DND-41 (cell line): ENCODE results near the gene EVA1C.
A peak's percentile ranks its signal among the peaks of the same experiment; 100 is the strongest.

ENCODE experiments used
- ATAC-seq: fragments of 200-7000 bp; cut with Tn5 transposase; 3 replicates; pipeline ENCODE4 v1.9.1; 2021; ENCODE audit warnings: low read depth; ENCODE audit not compliant: insufficient read depth
- DNase-seq: peaks from one replicate; pipeline ENCODE4 v3.0.0-alpha.2; 2020
- H2AFZ ChIP-seq: 2 replicates; pipeline ENCODE4 v1.6.0; 2012; ENCODE audit warnings: low read depth, low read length
- H3K27ac ChIP-seq: 2 replicates; pipeline ENCODE4 v1.5.1; 2012; ENCODE audit warnings: low read length, inconsistent platforms
- H3K27me3 ChIP-seq: fragments of 200-600 bp; sonication (generic); 2 replicates; pipeline ENCODE4 v1.6.0; 2012; ENCODE audit warnings: low read length, mild to moderate bottlenecking, inconsistent platforms; ENCODE audit not compliant: insufficient read depth, poor library complexity
- H3K36me3 ChIP-seq: 2 replicates; pipeline ENCODE4 v1.5.1; 2012; ENCODE audit warnings: low read length, inconsistent platforms; ENCODE audit not compliant: insufficient read depth
- H3K4me1 ChIP-seq: 2 replicates; pipeline ENCODE4 v1.5.1; 2012; ENCODE audit warnings: mild to moderate bottlenecking, low read length; ENCODE audit not compliant: insufficient read depth
- H3K4me2 ChIP-seq: 2 replicates; pipeline ENCODE4 v1.6.0; 2012; ENCODE audit warnings: mild to moderate bottlenecking, moderate library complexity, low read length, inconsistent platforms; ENCODE audit not compliant: insufficient read depth
- H3K4me3 ChIP-seq, 2 experiments: fragments of 200-600 bp in 1 of 2; shearing (Covaris generic) in 1 of 2; 2 replicates each; pipeline ENCODE4 v1.5.1; 2012 to 2016; ENCODE audit warnings: inconsistent platforms in 2 of 2, low read length in 2 of 2, mild to moderate bottlenecking in 2 of 2, low read depth in 1 of 2, moderate library complexity in 1 of 2
- H3K79me2 ChIP-seq: 2 replicates; pipeline ENCODE4 v1.6.0; 2012; ENCODE audit warnings: low read length, inconsistent platforms; ENCODE audit not compliant: insufficient read depth
- H3K9ac ChIP-seq: 2 replicates; pipeline ENCODE4 v1.6.0; 2012; ENCODE audit warnings: low read depth, mild to moderate bottlenecking, inconsistent platforms, low read length, moderate library complexity
- H3K9me3 ChIP-seq: 2 replicates; pipeline ENCODE4 v1.5.1; 2012; ENCODE audit warnings: low read length, moderate library complexity, mild to moderate bottlenecking, inconsistent platforms; ENCODE audit not compliant: insufficient read depth, severe bottlenecking
- H4K20me1 ChIP-seq: 2 replicates; pipeline ENCODE4 v1.6.0; 2012; ENCODE audit warnings: low read length; ENCODE audit not compliant: insufficient read depth
- EZH2 ChIP-seq: IDR thresholded peaks from 3 replicates; pipeline ENCODE4 v1.6.1; 2012; ENCODE audit warnings: borderline replicate concordance, low read depth, mild to moderate bottlenecking, moderate library complexity, low read length, inconsistent platforms; ENCODE audit not compliant: severe bottlenecking
- TF ChIP-seq, protein P1 (sequence below): IDR thresholded peaks from 2 replicates; pipeline ENCODE4 v1.5.1; 2012; ENCODE audit warnings: borderline replicate concordance, low read length, moderate library complexity, mild to moderate bottlenecking; ENCODE audit not compliant: poor library complexity, severe bottlenecking; ENCODE audit errors: extremely low read depth

EVA1C gene

DNA sequence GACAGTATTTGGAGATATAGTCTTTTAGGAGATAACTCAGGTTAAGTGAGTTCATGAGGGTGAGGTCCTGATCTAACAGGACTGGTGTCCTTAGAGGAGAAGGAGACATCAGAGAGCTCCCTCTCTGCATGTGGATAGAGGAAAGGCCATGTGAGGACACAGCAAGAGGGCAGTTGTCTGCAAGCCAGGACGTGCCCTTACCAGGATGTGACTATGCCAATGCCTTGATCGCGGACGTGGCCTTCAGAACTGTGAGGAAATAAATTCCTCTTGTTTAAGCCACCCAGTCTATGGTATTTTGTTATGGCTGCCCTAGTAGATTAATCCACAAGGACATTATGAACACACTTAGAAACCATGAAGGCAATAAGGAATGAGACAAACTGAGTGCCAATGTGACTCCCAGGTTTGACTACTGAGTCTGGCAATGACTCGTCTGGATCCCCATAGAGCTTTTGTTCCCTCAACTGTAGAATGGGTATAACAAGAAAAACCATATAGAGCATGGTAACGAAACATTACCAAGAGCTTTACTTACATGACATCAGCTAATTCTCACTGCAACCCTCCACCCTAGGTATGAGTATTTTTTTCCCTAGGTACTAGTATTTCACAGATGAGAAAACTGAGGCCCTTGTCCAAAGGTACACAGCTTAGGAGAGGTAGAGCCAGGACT, 26.2 kb upstream of the EVA1C start:
- Histone ChIP-seq H3K4me3 (no peak overlapping the region), H2AFZ (no peak overlapping the region), H3K79me2 (peaks cover 59% of the 10 kb centered on the region), H3K36me3 (peaks cover 65% of the 10 kb centered on the region), H3K9ac (no peak overlapping the region), H4K20me1 (peaks cover 56% of the 10 kb centered on the region), H3K27me3 (no peaks in the 10 kb centered on the region), H3K27ac (no peak overlapping the region), H3K4me2 (no peak overlapping the region), H3K9me3 (no peaks in the 10 kb centered on the region), H3K4me1 (peaks cover 8% of the 10 kb centered on the region)
- no peak for TF ChIP-seq EZH2
- TF ChIP-seq, protein P1, sequence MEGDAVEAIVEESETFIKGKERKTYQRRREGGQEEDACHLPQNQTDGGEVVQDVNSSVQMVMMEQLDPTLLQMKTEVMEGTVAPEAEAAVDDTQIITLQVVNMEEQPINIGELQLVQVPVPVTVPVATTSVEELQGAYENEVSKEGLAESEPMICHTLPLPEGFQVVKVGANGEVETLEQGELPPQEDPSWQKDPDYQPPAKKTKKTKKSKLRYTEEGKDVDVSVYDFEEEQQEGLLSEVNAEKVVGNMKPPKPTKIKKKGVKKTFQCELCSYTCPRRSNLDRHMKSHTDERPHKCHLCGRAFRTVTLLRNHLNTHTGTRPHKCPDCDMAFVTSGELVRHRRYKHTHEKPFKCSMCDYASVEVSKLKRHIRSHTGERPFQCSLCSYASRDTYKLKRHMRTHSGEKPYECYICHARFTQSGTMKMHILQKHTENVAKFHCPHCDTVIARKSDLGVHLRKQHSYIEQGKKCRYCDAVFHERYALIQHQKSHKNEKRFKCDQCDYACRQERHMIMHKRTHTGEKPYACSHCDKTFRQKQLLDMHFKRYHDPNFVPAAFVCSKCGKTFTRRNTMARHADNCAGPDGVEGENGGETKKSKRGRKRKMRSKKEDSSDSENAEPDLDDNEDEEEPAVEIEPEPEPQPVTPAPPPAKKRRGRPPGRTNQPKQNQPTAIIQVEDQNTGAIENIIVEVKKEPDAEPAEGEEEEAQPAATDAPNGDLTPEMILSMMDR: no peak
- no peak for ATAC-seq
- no peak for DNase-seq

DNA sequence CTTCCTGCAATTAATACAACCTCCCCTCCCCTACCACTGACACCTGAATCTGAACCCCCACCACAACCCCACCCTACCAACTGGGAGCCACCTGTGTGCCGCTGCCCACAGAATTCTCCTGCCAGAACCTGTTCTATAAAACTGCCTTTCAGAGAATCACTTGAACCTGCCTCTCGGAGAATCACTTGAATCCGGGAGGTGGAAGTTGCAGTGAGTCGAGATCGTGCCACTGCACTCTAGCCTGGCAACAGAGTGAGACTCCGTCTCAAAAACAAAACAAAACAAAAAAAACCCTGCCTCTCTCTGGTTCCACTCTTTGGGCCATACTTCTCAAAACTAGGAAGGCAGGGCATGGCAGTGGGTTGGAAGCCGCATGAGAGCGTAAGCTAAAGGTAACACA, 25.4 kb upstream of the EVA1C start:
- peaks cover 58% of the 10 kb centered on the region for H4K20me1 ChIP-seq

GRCh38 chr21:32388306-32388705, 24.2 kb upstream of the EVA1C start:
- Histone ChIP-seq H3K9me3 (no peaks in the 10 kb centered on the region), H3K4me3 (no peak overlapping the region), H3K79me2 (peaks cover 76% of the 10 kb centered on the region), H2AFZ (no peak overlapping the region), H4K20me1 (peaks cover 59% of the 10 kb centered on the region), H3K27ac (no peak overlapping the region), H3K27me3 (no peaks in the 10 kb centered on the region), H3K4me1 (peaks cover 20% of the 10 kb centered on the region), H3K4me2 (0 out of 2 replicates have a peak overlapping the region, but pooled peaks have one; percentile 18), H3K36me3 (peaks cover 48% of the 10 kb centered on the region), H3K9ac (no peak overlapping the region)
- DNase-seq (no peak), ATAC-seq (no peak)
- TF ChIP-seq, protein P1: no peak
- TF ChIP-seq EZH2: no peak

More for the DNA sequence above, 25.4 kb upstream of the EVA1C start:
- Histone ChIP-seq H3K36me3 (peaks cover 60% of the 10 kb centered on the region), H3K9me3 (no peaks in the 10 kb centered on the region), H2AFZ (no peak overlapping the region), H3K79me2 (peaks cover 67% of the 10 kb centered on the region), H3K4me1 (peaks cover 16% of the 10 kb centered on the region), H3K4me2 (no peak overlapping the region), H3K9ac (no peak overlapping the region), H3K27me3 (no peaks in the 10 kb centered on the region), H3K27ac (no peak overlapping the region), H3K4me3 (no peak overlapping the region)
- no peak for ATAC-seq
- DNase-seq: no peak
- TF ChIP-seq, protein P1: no peak
- TF ChIP-seq EZH2: no peak
